Measurements from ENCODE around the gene SAXO1.

- TF ChIP-seq RAD21 (conservative IDR thresholded peaks at IDR 0.05) (no peak), EZH2 (IDR thresholded peaks at IDR 0.05; ENCODE audit: borderline replicate concordance, insufficient read depth, low read length, poor library complexity, severe bottlenecking) (no peak), EP300 (conservative IDR thresholded peaks at IDR 0.05; ENCODE audit: poor library complexity, severe bottlenecking) (no peak), POLR2AphosphoS5 (IDR thresholded peaks at IDR 0.05) (no peak)
- TF ChIP-seq, protein P1, sequence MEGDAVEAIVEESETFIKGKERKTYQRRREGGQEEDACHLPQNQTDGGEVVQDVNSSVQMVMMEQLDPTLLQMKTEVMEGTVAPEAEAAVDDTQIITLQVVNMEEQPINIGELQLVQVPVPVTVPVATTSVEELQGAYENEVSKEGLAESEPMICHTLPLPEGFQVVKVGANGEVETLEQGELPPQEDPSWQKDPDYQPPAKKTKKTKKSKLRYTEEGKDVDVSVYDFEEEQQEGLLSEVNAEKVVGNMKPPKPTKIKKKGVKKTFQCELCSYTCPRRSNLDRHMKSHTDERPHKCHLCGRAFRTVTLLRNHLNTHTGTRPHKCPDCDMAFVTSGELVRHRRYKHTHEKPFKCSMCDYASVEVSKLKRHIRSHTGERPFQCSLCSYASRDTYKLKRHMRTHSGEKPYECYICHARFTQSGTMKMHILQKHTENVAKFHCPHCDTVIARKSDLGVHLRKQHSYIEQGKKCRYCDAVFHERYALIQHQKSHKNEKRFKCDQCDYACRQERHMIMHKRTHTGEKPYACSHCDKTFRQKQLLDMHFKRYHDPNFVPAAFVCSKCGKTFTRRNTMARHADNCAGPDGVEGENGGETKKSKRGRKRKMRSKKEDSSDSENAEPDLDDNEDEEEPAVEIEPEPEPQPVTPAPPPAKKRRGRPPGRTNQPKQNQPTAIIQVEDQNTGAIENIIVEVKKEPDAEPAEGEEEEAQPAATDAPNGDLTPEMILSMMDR (IDR thresholded peaks at IDR 0.05; ENCODE audit: poor library complexity, severe bottlenecking) = no peak
Observed at GRCh38 chr9:18971404-18971803, 61.6 kb downstream of the SAXO1 start.

Measured in neural cell (in vitro differentiated cells).